GM13977 (cell line): Measurements from ENCODE around the gene IRS1.
"Not testable (repeated sequence)": the region's sequence is repeated elsewhere in the genome, so short reads cannot be mapped to it uniquely, and the experiment has no call there.

Experiments used
- DNase-seq: peaks from one replicate; pipeline ENCODE4 v3.0.0; 2012; ENCODE audit warnings: low spot score
- CTCF ChIP-seq: IDR thresholded peaks from 2 replicates; pipeline ENCODE4 v1.5.1; 2012; ENCODE audit warnings: mild to moderate bottlenecking, control low read depth; ENCODE audit not compliant: insufficient read depth; ENCODE audit errors: extremely low read depth, missing control alignments
- in situ Hi-C: fragments of 300-500 bp; cut with MboI; formaldehyde crosslinking; loops from one replicate; pipeline ENCODE4 v1.12.0; 2022; ENCODE audit warnings: low sequenced_read_pairs, low pct_unique_long_range_greater_than_20kb, mixed read lengths, inconsistent platforms; ENCODE audit not compliant: unreplicated experiment

IRS1 gene

DNA sequence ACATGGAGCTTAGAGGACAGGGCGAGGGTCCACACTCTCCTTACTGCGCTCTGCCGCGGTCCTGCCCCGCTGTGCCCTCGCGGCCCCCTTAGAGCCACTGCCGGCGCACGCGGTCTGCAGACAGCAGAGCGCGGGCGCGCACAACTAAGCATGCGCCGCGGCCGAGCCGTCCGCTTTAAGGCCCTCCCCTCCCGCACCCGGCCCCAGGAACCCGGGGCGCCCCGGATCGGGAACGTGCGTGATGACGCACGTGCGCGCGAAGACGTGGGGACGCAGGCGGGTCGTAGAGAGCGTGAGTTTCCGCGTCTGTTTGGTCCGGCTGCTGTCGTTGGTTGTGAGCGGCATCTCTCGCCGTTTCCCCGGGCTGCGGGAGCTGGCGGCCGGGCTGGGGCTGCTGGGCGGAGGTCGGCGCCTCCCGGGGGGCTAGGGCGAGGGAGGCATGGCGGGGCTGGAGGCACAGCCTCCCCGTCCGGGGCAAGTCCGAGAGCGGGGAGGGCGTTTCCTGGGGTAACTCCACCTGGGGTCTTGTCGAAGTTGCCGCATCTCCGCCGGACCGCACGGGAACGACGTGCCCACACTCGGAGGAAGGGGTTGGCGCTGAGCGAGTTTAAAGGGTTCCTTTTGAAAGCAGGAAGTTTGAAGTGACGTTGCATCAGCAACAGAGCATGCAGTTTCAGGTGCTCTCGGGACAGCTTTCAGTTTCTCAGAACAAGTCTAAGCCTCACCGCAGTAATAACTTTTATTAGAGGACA is 36.4 kb upstream of the IRS1 start, which contains the start of gene RHBDD1:
RHBDD1 (plus strand) TSS at position 259 of the 752 bp plus-strand sequence. CDS start 28,640 bp downstream, outside the sequence.
- in situ Hi-C loops, result no loop called here
- DNase-seq, result peak; percentile 93
- no peak for TF ChIP-seq CTCF

DNA sequence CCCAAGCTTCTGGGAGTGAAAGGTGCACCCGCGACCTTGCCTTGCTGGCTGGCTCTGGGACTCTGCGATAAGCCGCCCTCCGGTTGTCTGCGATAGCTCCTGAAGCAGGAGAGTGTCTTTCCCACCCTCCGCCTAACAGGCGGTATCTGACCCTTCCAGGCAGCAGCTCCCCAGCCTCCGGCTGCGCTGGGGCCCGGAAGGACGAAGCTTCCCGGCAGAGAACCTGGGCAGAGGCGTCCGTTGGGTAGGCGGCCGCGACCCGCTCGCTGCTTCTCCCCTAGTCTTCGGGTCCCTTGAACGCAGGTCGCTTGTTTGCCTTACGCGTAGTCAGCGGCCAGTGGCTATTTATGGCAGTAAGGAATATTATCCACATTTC is 35.8 kb upstream of the IRS1 start:
- TF ChIP-seq CTCF, result no peak
- in situ Hi-C loops, result no loop called here
- no peak for DNase-seq

- in situ Hi-C loops, DNase-seq: not testable (repeated sequence)
These were observed 35.3 kb upstream of the IRS1 start for GRCh38 chr2:226834880-226835279.

DNA sequence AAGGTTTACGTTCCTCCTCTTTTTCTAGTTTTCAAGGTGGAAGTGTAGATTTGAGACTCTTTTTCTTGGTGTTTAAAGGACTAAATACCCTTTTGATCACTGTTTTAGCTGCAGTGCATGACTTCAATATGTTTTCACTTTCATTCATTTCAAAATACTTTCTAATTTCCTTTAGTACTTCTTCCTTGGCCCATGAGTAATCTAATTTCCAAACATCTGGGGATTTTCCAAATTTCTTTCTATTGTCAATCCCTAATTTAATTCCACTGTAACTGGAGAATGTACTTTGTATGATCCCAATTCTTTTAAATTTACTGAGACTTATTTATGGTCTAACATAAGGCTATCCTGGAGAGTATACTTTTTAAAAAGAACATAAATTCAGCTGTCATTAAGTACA is 32.4 kb upstream of the IRS1 start:
- in situ Hi-C loops, result no loop called here
- no peak for TF ChIP-seq CTCF
- DNase-seq, result no peak

DNA sequence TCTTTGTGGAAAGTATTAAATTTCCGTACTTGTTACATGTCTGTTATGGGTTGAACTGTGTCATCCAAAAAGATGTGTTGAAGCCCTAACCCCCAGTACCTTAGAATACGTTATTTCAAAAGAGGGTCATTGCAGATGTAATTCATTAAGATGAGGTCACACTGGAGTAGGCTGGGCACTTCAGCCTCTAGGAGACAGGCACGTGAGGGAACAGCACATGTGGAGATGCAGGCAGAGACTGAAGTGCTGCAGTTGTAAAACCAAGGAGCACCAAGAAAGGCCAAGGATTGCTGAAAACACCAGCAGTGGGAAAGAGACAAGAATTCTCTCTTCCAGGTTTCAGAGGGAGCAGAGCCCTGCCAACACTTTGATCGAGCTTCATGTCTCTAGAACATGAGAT is 31.6 kb upstream of the IRS1 start:
- DNase-seq, result no peak
- in situ Hi-C loops, result no loop called here
- no peak for TF ChIP-seq CTCF

DNA sequence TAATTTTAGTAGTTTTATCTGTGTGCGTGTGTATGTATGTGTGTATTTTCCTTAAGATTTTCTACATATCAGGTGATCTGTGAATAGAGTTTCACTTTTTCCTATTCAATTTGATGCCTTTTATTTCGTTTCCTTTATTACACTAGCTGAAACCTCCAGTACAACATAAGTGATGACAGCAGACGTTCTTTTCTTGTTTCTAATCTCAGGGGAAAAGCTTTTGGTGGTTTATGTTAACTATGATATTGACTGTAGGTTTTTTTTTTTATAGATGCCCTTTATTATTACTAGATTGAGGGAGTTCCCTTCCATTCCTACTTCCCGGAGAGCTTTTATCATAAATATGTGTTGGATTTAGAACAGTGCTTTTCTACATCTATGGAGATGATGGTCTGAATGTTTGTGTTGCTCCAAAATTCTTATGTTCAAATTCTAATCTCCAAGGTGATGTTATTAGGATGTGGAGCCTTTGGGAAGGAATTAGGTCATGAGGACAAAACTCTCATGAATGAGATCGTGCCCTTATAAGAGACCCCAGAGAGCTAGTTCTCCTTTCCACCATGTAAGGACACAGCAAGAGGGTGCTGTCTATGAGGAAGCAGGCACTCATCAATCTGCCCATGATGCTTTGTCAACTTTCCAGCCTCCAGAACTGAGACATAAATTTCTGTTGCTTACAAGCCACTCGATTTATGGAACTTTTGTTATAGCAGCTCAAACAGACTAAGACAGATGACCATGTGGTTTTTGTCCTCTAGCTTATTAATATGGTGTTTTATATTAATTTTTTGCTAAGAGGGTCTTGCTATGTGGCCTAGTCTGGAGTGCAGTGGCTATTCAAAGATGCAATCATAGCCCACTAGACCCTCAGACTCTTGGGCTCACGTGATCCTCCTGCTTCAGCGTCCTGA is 30.4 kb upstream of the IRS1 start:
- no peak for DNase-seq
- in situ Hi-C loops, result no loop called here
- TF ChIP-seq CTCF, result no peak

GRCh38 chr2:226828191-226828590 is 28.6 kb upstream of the IRS1 start:
- DNase-seq, result no peak
- no peak for TF ChIP-seq CTCF
- in situ Hi-C loops, result no loop called here
